GM19025 (cell line): Measurements from ENCODE around the gene LRR1.
"Not testable (repeated sequence)": the region's sequence is repeated elsewhere in the genome, so short reads cannot be mapped to it uniquely, and the experiment has no call there.

ENCODE experiments used
- ATAC-seq: cut with Tn5 transposase; IDR thresholded peaks from one replicate; pipeline ENCODE4 v1.9.1; 2021; ENCODE audit warnings: mild to moderate bottlenecking, low read depth, moderate library complexity; ENCODE audit not compliant: unreplicated experiment

LRR1 gene

DNA sequence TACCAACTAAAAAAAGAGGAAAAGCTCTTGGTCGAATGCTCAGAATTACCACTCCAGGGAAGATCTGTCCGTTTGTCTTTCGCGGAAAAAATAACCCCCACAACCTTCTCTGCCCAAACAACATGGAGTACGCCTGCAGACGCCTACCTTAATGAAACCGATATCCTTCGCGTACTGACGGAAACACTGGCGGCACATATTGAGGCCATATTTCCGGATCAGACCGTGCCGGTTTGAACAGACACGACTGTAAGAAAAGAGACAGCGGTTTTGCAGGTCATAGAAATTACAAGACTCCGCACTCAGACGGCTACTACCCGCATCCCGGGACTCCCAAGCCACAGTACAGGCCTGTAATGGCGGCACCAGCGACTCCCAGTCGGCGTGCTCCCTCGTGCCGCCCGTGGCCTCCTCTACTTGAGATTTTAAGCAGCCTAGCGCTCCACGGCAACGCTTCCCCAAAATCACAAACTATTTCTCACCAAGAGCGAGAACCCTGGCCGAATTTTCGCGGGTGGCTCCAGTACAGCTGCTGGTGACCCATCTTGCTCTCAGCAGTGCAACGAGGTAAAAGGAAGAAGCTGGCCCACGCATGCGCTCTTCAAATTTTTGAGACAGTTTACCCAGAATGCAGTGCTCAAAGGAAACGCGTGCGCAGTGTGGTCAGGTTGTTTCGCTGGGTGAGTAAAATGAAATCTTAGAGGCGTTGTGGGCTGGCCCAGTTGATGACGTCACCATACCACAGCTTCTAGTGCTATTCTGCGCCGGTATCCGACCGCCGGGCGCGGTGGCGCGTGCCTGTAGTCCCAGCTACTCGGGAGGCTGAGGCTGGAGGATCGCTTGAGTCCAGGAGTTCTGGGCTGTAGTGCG is 12.7 kb upstream of the LRR1 start, which contains the start of gene RPS29:
RPS29 (minus strand) TSS at position 578 of the 870 bp plus-strand sequence; CDS start at position 544, 34 bp downstream.
- peak; percentile 89 for ATAC-seq

DNA sequence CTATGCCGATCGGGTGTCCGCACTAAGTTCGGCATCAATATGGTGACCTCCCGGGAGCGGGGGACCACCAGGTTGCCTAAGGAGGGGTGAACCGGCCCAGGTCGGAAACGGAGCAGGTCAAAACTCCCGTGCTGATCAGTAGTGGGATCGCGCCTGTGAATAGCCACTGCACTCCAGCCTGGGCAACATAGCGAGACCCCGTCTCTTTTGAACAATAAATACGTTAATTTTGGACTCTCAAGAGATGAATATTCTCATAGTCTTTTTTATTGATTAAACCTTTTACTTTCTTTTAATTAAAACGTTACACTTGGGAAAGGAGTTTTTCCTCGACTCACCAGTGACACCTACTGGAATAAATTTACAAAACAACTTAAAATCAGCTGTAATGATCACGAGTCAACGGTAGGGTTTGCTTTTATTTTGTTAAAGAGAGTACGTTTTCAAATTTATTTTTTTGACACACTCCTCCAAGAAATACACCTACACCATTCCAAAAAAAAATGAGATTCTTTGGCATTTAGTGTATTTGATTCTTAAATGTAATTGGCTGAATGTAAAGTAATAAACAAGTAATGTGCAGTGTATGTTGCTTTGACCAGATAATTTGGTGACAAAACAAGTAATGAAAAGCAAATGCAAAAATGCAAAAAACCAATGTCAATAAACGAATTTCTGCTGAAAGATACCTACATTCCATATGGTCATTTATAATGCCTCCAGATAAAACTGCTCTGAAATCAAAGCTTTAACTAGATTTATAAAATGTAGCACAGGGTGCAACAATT is 11.9 kb upstream of the LRR1 start:
- peak; percentile 8 for ATAC-seq

DNA sequence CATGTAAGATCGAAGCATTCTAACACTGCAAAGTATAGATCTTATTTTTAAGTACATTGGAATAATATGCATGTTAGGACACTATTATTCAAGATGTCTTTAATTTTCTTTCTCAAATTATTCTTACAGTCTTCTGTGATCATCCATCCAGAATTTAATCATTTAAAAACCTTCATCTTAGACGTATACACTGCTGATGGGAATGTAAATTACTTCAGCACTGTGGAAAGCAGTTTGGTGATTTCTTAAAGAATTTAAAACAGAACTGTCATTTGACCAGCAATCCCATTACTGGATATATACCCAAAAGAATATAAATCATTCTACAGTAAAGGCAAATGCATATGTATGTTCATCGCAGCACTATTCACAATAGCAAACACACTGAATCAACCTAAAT is 9.4 kb upstream of the LRR1 start:
- ATAC-seq = no peak

DNA sequence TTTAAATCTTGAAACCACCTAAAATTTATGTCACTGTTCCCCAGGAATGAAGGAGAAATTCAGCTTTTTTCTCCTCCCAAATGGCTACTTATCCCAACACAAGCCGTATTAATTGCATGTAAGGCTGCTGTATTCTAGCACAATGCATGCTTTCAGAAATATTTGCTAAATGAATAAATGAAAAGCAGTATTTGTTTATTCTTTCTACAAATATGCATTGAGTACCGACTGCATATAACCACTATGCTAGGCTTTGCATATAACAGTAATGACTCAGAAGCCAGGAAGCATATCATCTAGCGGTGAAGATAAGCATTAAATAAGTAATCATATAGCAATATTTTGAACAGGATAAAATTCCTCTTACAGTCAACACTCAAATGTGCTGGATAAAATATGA is 5.7 kb upstream of the LRR1 start:
- ATAC-seq = no peak

DNA sequence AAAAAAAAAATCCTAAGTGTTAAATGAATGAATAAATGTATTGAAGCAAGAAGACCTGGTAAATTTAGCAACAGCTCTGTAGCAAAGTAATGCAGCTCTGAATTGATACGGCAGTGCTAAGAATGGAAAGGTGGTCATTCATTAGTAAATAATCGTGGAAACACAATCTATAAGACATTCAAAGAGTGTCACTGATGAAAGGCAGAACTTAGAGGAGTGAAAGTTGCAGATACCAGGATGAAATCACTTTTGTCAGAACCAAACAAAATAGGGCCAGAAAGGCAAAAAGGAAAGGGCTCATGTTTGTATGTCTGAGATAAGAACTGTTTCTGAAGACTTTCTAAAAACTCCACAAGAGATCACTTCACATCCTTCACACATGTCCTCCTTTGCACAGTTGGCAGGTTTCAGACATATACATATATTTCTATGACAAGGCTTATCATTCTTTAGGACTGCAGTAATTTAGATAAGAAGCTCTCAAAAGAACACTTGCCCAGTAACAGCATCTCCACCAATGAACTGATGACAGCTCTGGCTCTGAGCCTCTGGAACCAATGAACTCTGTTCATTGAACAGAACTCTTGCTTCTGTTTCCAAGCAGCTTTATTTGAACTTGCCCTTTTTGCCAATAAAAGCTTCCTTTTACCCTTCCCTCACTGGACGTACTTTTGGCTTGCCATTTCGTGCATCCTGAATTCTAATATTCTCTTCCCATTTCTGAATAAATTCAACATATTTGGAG is 4.2 kb upstream of the LRR1 start:
- no peak for ATAC-seq

DNA sequence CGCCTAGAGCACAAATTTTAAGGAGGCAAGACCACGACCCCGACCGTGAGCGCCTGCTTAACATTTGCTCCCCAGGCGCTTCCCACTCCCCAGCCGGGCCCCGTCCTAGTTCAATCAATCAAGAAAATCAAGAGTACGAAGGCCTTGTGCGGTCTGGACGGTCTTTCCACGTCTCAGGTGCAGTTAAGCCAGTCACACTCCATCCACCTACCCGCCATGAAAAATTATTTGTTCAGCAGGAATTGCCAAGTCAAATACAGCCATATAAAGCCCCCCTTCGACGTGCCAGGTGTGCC is 603 bp upstream of the LRR1 start:
- no peak for ATAC-seq

DNA sequence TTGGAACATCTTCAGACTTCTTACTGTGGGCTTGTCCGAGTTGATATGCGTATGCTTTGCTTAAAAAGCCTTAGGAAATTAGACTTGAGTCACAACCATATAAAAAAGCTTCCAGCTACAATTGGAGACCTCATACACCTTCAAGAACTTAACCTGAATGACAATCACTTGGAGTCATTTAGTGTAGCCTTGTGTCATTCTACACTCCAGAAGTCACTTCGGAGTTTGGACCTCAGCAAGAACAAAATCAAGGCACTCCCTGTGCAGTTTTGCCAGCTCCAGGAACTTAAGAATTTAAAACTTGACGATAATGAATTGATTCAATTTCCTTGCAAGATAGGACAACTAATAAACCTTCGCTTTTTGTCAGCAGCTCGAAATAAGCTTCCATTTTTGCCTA is 8.8 kb downstream of the LRR1 start:
- ATAC-seq = no peak

DNA sequence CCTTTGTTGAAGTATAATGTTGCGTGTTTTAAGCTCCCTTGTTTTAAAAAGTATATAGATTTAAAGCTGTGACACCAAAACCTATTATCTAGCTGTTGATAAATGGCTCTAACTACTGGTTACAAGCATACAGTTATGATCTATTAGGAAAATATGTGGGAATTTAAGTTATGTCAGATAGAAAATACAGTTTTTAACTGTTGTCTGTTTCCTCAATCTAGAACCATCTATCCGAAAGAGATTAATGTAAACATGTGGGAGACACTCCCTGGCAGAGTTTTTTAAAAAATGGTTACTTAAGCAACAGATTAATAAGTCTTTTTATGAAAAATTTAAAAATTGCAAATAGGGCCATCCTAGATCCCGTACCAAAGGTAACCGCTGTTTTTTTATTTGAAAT is 13.5 kb downstream of the LRR1 start:
- ATAC-seq = no peak

DNA sequence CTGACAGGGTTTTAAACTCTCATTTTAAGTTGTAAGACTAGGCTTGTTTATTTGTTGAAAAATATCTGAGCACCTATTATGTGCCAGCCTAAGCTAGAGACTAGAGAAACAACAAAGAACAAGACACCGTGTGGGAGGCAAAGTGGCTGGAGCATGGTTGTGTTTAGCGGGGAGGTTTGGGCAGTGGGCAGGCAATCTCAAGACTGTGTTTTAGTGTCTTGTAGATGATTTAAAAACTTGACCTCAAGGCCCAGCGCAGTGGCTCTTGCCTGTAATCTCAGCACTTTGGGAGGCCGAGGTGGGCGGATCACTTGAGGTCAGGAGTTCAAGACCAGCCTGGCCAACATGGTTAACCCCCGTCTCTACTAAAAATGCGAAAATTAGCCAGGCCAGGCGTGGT is 13.9 kb downstream of the LRR1 start:
- ATAC-seq = no peak

DNA sequence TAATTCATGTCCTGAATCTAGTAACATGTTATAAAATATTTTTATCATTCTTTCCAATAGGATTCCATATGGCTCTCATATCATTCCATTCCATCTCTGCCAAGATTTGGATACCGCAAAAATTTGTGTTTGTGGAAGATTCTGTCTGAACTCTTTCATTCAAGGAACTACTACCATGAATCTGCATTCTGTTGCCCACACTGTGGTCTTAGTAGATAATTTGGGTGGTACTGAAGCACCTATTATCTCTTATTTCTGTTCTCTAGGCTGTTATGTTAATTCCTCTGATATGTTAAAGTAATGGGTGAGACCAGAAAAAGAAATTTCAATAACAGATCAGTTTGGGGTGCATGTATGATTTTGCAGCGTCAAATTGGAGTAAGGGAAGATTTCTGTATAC is 15.5 kb downstream of the LRR1 start:
- no peak for ATAC-seq

DNA sequence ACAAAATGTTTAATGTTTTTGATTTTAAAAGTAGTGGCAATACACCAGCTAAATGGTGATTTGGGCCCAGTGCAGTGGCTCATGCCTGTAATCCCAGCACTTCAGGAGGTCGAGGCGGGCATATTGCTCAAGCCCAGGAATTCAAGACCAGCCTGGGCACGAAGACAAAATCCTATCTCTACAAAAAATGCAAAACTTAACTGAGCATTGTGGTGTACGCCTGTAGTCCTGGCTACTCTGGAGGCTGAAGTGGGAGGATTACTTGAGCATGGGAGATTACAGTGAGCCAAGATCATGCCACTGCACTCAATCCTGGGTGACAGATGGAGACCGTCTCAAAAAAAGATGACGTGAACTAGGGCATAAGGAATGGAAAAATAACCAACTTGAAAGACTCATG is 17.0 kb downstream of the LRR1 start:
- ATAC-seq = no peak

DNA sequence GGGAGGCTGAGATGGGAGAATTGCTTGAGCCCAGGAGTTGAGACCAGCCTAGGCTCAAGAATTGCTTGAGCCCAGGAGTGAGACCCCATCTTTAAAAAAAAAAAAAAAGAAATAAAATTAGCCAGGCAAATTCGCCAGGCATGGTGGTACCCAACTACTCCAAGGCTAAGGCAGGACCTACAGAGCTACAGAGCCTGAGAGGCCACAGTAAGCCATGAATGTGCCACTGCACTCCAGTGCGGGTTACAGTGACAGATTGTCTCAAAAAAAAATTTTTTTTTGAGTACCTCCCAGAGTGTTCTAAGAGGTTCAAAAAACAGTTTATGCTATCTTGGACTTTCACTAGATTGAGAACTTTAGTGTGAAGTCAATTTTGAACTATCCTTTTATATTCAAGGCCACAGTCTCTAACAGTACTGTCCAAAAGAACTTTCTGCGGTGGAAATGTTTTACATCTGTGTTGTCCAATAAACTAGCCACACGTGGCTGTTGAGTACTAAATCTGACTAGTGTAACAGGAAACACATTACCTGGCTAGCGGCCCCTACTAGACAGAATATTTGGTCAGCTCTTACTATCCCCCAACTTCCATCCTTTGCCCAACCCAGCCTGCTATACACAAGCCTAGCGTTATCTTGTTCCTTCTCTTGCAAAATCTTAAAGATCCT is 19.2 kb downstream of the LRR1 start:
- no peak for ATAC-seq

DNA sequence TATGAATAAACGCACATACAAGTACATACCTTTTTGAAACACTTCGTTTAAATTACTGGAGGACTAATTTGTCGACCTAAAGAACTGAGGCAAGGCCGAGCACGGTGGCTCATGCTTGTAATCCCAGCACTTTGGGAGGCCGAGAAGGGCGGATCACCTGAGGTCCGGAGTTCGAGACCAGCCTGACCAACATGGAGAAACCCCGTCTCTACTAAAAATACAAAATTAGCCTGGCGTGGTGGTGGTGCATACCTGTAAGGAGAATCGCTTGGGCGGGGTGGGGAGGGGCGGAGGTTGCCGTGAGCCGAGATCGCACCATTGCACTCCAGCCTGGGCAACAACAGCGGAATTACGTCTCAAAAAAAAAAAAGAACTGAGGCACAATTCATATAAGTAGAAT is 20.5 kb downstream of the LRR1 start:
- not testable (repeated sequence) for ATAC-seq

DNA sequence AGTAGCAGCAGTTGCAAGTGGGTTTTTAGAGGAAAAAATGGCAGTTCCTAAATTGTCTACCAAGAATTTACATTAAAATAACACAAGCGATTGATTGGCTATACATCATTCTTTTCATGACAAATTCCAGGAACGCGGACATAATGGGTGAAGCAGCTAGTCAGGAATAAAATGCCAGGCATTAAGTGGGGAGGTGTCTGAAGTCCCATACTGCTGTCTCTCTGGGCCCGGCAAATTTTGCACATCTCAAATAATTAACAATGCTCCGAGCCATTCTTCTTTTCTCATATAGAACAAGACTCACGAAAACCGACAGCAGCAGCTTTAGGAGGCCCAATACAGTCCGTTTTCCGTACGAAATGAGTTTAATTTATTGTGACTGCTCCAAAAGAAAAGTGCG is 21.0 kb downstream of the LRR1 start:
- ATAC-seq = no peak

DNA sequence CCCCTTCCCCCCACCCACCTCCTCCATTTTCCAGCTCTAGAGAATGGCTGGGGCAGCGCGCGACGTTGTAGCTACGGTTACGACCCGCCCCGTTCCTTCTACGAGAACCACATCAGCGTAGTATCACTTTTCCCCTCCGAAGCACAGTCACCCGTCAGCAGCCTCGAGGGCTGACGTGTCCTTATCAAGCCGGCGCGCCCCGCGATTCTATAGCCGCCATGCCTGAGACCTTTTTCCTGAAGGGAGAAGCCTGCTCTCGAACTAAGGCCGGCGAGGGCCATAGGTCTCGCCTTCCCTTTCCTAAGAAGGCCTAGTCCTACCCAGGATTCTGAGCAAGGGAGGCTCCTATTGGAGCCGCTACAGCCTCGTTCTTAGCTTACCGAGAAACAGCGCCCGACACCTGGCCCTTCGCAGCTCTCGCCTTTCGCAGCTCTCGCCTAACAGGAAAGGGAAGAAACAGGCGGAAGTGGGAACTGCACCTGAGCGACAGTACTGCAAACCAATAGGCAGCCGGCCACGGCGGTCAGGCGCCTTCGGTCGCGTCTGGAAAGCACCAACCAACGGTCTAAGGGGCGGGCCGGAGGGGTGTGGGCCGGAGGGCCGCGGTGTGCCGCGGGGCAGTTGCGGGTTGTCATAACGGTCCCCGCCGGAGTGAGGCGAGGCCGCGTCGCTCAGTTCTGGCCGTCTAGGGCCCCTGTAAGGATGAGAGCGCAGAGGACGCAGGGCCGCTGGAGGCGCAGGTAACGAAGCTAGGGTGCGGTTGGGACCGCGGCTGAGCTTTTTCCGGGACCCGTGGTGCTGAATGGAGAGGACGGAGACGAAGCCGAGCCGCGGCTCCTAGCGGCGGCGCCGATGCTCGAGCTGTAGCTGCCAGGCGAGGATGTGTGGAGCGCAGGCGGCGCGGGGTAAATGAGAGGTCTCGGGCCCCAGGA is 21.7 kb downstream of the LRR1 start, which contains the start of the genes MGAT2 and RPL36AL:
MGAT2 (plus strand) TSS at position 618 of the 932 bp plus-strand sequence. CDS start 470 bp downstream, outside the sequence.
RPL36AL (minus strand) TSS at position 445 of the 932 bp plus-strand sequence. CDS start 1,522 bp downstream, outside the sequence.
- ATAC-seq = peak; percentile 89

DNA sequence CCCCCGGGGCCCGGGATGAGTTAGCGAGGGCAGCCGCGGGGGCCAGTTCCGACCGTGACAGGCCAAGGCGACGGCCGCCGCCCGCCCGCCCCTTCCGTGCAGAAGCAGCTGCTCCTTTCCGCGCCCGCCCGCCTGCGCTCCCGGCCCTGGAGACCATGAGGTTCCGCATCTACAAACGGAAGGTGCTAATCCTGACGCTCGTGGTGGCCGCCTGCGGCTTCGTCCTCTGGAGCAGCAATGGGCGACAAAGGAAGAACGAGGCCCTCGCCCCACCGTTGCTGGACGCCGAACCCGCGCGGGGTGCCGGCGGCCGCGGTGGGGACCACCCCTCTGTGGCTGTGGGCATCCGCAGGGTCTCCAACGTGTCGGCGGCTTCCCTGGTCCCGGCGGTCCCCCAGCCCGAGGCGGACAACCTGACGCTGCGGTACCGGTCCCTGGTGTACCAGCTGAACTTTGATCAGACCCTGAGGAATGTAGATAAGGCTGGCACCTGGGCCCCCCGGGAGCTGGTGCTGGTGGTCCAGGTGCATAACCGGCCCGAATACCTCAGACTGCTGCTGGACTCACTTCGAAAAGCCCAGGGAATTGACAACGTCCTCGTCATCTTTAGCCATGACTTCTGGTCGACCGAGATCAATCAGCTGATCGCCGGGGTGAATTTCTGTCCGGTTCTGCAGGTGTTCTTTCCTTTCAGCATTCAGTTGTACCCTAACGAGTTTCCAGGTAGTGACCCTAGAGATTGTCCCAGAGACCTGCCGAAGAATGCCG is 22.6 kb downstream of the LRR1 start:
- peak; percentile 25 for ATAC-seq

DNA sequence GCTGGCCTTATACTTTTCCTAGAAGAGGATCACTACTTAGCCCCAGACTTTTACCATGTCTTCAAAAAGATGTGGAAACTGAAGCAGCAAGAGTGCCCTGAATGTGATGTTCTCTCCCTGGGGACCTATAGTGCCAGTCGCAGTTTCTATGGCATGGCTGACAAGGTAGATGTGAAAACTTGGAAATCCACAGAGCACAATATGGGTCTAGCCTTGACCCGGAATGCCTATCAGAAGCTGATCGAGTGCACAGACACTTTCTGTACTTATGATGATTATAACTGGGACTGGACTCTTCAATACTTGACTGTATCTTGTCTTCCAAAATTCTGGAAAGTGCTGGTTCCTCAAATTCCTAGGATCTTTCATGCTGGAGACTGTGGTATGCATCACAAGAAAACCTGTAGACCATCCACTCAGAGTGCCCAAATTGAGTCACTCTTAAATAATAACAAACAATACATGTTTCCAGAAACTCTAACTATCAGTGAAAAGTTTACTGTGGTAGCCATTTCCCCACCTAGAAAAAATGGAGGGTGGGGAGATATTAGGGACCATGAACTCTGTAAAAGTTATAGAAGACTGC is 23.4 kb downstream of the LRR1 start:
- no peak for ATAC-seq

DNA sequence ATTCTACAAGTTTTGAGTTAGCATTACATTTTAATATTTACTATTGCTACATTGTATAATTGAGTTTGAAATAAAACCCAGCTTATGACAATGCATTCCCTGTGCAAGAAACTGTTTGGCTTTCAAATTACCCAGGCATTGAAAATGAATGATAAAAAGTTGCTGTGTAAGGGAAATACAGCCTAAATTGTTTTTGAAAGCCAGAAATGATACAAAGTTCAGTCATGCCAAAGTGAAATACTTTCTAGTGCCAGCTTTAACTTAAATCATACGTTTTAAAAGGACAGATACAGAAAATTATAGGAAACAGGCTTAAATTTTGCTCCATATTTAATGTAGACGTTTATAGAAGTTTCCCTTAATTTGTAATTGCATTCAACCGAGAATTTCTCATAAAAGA is 24.6 kb downstream of the LRR1 start:
- no peak for ATAC-seq
